Measurements from ENCODE around the gene GIPC3.
"Not testable (repeated sequence)": the region's sequence is repeated elsewhere in the genome, so short reads cannot be mapped to it uniquely, and the experiment has no call there.

GIPC3 gene

DNA sequence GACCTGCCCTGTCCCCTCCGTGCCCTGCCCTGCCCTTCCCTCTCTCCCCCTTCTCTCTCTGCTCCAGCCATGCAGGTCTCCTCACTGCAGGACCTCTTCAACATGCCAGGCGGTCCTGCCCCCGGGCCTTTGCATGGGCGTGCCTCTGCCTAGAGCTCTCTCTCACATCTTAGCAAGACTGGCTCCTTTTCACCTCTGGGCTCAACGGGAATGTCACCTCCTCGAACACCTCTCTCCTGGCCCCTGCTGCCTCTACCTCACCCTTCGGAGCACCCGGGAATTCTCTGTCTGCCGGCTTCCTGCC lies 33.5 kb upstream of the GIPC3 start:
- no peak for DNase-seq

DNA sequence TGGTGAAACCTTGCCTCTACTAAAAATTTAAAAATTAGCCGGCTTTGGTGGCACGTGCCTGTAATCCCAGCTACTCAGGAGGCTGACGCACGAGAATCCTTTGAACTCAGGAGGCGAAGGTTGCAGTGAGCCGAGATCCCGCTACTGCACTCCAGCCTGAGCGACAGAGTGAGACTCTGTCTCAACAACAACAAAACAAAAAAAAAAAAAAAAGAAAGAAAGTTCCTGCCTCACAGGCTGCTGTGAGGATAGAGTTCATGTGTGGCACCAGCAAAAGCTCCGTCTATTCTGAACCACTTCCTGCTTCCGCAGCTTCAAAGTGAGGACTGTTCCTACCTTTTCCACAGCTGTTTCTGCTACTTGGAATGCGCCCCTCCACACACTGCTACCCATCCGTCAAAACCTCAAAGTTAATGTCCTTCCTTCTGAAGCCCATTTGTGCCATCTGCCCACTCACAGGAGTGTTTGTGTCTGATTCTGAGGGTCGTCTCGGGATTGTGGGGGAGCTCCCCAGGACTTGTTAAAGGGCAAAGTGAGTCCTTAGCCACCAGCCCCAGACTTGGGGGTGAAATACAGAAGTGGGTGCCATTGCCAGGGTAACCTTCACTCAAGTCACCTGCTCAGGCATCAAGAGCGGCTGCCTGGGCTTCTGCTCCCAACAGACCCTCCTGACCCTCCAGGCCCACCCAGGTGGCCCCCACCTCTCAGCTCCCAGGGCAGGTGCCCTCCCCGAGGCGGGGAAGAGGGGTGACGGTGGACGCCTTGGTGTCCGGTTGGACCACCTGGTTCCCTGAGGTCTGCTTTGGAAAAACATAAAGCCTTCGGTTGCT lies 30.8 kb upstream of the GIPC3 start:
- no peak for DNase-seq

DNA sequence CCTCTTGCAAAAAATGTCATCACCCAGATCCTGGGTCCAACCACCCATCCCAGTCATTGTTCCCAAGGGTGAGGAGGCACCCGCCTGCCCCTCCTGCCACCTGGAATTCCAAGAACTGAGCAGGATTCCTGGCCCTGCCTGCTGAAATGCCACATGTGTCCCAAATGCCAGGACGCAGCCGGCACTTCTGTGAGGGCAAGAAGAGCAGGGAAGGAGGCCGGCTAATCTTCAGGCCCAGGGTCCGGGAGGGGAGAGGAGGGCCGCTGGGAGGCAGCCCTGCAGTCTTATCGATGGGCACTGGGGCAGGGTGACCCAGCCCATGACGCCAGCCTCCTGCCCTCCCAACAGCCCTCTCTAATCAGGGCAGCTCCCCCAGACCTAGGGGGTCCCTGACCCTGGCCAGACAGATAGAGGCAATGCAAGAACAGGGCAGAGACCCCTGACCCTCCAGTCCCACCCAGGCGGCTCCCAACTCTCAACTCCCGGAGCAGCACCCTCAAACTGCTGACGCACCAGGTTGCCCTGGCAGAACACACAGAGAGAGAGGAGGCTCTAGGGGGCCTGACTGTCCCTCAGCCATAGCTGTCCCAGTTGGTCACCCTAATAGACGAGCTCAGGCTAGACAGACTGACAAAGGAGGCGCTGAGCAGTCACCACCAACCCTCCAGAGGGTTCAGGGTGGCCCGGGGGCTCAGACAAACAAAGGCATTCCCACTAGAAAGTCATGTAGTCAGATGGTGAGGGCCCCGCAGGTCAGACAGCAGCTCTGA lies 29.4 kb upstream of the GIPC3 start:
- no peak for DNase-seq

DNA sequence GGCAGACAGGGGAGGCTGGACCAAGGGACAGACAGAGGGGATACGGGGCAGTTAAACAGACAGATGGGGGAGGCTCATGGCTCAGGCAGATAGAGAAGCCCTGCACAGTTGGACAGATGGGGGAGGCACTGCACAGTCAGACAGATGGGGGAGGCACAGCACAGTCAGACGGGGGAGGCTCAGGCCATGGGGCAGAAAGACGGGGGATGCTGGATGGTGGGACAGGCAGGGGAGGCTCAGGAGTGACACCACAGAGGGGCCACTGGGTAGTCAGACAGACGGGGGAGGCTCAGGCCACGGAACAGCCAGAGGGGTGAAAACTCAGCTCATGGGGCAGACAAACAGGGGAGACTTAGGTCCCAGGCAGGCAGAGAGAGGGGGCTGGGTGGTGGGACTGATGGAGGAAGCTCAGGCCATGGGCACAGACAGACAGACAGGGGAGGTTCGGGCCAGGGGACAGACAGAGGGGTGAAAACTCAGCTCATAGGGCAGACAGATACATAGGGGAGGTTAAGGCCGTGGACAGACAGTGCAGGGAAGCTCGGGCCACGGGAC lies 28.8 kb upstream of the GIPC3 start:
- no peak for DNase-seq

DNA sequence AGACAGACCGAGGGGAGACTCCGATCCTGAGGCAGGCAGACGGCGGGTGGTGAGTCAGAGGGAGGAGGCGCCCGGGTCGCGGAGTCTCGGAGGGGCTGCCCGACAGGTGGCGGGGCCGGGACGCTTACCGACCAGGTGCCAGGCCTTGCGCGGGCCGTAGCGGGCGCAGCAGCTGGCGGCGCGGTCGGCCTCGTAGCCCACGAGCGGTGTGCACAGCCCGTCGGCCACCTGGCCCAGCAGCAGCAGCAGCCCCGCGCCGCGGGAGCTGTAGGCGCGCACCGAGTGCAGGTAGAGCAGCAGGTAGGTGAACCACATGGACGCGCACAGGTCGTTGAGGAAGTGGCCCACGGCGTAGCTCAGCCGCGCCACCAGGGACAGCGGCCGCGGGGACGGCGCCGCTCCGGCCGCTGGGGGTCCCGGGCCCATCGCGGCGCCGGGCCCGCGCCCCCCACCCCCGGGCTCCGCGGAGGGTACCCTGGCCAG lies 28.3 kb upstream of the GIPC3 start:
- DNase-seq: peak; percentile 77

DNA sequence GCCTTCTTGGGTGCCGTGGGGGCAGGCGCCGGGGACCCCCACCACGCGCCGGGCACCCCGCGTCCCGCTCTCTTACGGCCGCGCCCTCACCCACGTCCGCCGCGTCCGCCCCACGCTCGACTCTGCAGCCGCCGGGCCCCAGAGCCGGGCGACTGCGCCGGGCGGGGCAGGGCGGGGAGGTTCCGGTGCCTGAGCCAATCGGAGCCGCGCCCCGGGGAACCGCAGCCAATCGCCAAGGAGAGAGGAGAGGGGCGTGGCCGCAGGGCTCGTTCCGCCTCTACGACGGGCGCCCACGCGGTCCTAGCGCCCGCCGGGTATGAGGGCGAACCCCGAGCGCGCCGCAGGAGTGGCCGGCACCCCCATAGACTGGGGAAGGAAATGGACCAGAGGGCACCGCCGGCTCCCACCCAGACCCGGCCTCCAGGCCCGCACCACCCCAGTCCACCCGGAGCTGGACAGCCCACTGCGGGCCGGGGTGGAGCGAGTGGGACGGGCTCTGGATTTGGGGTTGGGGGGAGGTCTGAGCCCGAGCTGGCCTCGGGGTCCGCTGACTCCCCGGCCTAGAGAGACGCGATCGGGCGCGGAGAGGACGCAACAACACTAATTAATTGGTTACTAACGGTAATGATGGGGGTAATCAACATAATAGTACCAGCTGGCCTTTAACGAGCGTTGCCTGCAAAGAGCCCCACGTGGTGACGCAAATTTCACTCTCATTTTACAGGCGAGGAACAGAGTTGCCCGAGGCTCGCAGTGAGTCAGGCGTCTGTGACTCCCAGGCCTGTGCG lies 27.6 kb upstream of the GIPC3 start, which contains the start of gene MFSD12:
Gene MFSD12, minus strand, starts transcription at position 126 of the 788 bp plus-strand sequence. CDS start 183 bp downstream, outside the sequence.
- peak; percentile 98 for DNase-seq

DNA sequence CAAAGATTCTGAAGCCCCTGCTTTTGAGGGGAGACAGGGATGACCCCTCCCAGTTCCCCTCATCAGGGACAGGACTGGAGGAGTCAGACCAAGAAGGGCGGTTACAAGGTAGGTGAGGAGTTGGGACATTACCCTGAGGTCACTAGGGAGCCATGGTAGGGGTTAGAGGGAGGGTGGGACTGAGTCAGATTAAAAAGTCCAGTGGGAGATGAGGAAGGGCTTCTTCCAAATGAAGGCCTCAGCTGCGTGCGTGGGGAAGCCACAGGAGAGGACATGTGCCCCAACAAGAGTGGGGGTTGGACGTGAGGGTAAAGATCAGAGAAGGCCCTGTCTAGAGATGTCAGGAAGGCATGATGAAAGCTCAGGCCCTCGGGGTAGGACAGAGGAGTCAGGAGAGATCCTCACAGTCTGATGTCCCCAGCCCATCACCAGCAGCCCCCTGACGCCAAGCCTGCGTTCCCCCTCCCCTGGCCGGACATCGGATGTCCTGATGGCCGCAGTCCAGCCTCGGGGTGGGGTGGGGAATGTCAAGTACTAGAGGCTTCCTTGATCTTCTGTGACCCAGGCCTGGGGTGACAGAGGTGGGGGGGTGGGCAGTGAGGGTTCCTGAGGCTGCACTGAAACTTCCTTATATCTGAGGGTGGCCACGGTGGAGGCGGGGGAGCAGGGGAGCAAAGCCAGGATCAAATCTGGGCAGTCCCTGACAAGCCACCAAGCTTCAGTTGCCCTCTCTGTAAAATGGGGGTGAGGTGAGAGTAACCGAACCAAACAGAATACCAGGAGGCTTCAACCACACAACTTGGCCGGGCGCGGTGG lies 21.4 kb upstream of the GIPC3 start:
- no peak for DNase-seq

DNA sequence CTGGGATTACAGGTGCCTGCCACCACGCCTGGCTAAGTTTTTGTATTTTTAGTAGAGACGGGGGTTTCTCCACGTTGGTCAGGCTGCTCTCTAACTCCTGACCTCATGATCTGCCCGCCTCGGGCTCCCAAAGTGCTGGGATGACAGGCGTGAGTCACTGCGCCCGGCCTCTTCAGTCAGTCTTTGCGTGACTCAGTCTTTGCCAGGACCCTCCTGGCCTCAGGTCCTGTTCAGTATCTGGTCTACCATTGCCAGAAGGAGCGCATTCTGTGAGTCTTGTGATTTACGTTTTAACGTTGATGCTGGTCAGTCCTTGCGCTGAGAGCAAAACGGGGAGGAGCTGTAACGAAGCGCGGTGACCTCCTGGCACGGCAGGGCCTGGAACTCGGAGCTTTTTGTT lies 20.1 kb upstream of the GIPC3 start:
- DNase-seq: no peak

DNA sequence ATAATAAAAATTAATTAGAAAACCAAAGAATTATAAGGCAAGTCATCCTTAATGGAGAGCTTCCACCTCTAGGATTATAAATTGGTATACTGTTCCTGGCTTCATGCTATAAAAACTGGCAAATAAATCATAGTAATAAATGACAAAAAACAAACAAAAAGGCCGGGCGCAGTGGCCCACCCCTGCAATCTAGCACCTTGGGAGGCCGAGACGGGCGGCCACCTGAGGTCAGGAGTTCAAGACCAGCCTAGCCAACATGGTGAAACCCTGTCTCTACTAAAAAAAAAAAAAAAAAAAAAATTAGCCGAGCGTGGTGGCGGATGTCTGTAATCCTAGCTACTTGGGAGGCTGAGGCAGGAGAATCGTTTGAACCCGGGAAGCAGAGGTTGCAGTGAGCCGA lies 15.2 kb upstream of the GIPC3 start:
- DNase-seq: not testable (repeated sequence)

DNA sequence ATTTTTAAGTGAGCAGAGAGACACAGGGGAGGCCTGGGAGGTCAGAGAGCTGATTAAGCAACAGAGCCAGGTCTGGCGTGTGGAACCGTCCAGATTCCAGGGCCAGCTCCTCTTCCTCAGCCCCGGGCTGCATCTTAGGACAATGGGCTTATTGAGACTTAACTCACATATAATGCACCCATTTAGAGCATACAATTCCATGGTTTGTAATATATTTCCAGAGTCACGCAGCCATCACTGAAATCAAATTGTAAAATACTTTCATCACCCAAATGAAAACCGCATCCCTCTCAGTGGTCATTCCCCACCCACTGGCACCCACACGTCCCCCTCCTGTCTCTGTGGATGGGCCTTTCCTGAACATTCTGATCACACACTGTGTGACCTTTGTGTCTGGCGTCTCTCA lies 14.7 kb upstream of the GIPC3 start:
- no peak for DNase-seq

DNA sequence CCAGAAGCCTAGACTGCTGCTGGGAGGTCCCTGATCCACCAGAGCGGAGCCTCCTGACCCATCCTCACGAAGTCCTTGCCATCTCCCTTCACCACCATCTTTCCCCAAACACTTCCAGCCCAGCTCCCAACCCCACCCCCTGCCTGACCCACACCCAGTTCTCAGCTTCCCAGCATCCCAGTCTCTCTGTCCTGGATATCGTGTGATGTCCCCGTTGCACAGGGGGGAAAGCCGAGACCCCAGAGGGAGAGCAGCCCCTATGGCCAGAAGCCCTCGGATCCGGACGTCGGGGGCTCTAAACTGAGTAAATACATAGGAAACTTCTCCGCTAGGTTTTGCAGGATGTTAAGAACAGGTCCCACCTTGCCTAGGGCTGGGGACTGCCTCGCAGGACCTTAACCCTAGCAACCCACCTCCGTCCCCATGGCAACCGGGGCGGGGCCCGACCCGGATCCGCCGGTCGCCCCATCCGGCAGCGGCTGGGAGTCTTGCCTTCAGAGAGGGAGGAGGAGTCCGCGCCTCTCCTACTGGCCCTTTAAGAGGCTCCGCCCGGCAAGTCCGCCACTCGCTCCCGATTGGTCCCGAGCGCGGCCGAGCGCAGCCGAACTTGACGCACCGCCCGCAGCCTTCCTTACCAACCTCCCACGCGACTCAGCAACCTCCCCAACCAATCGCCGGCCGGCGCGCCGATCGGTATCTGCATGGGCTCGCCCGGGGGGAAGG lies 13.0 kb upstream of the GIPC3 start:
- peak; percentile 99 for DNase-seq

DNA sequence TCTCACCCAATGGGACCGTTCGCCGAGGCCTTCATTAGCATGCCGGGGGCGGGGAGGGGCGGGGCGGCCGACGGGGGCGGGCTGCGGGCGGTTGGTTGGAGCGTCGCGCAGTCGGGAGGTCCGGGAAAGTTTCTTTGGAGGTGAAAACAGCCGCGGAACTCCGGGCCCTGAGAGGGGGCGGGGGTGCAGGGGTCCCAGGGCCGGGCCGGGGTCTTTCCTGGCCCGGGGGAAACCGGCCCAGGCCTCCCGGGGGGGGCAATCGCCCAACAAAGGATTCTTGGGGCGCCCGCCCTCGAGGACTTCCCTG lies 12.5 kb upstream of the GIPC3 start, which contains the start of gene HMG20B:
Gene HMG20B, plus strand, starts transcription at position 90 of the 307 bp plus-strand sequence. CDS start 366 bp downstream, outside the sequence.
- no peak for DNase-seq

DNA sequence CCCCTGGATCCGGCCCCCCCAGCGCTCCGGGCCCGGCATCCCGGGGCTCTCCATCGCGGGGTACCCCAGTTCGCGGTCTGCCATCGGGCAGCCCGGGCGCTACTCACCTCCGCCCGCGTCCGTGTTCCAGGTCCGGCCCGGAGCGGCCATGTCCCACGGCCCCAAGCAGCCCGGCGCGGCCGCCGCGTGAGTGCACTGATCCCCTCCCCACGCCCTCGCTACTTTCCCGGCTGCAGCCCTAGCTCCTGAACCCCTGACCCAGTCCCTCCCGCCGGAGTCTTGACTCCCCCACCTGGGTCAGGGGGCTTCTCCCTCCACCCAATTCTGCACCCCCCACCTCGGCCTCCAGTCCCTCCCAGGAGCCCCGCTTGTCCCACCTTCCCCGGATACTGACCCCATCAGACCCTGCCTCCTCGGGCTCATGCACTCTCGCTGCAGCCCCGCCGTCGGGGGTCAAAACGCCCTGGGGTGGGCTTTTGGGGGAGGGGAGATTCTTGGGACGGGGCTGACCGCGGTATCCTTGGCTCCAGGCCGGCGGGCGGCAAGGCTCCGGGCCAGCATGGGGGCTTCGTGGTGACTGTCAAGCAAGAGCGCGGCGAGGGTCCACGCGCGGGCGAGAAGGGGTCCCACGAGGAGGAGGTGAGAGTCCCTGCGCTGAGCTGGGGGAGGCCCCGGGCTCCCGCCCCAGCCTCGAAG lies 12.0 kb upstream of the GIPC3 start:
- DNase-seq: peak; percentile 49

DNA sequence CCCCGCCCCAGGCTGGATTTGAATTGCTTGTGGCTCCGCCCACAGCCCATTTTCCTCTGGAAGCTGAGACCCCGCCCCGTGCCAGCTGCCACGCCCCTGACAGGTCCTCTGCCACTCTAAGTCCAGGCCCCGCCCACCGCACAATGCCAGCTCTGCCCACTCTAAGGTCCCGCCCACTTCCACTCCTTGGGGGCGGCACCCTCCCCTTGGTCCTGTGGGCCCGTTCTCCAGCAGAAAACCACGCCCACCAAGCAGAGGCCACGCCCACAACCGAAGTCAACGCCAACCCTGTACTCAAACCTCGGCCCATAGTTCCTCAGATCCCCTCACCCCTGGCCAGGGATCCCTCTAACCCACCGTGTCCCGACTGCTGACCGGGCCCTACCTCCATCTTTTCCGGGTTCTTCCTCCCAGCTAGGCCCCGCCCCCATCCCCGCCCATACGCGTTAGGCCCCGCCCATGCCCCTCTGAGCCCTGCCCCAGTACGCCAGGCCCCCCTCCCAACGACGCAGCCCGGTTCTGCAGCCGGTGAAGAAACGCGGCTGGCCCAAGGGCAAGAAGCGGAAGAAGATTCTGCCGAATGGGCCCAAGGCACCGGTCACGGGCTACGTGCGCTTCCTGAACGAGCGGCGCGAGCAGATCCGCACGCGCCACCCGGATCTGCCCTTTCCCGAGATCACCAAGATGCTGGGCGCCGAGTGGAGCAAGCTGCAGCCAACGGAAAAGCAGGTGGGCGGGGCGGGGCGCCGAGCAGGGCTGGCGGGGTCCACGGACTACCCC lies 11.2 kb upstream of the GIPC3 start:
- peak; percentile 96 for DNase-seq

DNA sequence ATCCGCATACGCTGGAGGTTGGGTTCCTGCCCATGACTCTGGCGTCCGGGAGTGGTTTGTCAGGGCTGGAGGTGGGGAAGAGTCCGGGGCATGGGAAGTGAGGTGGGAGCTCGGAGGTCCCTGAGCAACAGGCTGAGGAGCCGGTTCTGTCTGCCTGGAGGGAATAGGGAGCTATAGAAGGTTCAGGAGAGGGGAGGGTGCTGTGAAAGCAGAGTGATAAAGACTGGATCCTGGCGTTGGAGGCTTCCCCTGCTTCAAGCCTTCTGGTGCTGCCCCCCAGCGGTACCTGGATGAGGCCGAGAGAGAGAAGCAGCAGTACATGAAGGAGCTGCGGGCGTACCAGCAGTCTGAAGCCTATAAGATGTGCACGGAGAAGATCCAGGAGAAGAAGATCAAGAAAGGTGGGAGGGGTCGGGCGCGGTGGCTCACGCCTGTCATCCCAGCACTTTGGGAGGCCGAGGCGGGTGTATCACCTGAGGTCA lies 10.0 kb upstream of the GIPC3 start:
- peak; percentile 31 for DNase-seq

DNA sequence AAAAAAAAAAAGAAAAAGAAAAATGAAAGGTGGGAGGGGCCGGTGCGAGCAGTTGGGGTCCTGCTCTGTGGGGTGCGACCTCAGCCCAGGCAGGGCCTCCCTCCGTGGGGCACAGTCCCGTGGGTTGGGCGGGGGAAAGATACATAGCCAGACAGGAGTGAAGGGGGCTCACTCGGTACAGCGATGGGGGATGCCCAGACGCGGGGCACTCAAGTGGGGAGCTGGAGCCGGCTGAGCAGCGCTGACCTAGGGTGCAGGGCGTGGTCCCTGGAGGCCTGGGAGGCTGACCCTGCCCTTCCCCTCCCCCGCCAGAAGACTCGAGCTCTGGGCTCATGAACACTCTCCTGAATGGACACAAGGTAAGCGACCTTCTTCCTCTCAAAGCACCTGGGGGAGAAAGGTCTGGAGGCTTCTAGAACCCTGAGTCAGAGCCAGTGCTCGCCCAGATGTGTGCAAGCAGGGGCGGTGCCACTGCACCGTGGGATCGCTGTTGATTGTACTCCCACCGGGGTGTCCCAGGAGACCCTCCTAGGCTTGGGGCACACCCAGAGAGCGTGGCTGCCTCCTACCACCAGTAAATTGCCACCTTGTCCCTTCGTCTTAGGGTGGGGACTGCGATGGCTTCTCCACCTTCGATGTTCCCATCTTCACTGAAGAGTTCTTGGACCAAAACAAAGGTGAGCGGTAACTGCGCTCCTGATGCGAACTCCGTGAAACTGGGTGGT lies 9.2 kb upstream of the GIPC3 start:
- DNase-seq: no peak

DNA sequence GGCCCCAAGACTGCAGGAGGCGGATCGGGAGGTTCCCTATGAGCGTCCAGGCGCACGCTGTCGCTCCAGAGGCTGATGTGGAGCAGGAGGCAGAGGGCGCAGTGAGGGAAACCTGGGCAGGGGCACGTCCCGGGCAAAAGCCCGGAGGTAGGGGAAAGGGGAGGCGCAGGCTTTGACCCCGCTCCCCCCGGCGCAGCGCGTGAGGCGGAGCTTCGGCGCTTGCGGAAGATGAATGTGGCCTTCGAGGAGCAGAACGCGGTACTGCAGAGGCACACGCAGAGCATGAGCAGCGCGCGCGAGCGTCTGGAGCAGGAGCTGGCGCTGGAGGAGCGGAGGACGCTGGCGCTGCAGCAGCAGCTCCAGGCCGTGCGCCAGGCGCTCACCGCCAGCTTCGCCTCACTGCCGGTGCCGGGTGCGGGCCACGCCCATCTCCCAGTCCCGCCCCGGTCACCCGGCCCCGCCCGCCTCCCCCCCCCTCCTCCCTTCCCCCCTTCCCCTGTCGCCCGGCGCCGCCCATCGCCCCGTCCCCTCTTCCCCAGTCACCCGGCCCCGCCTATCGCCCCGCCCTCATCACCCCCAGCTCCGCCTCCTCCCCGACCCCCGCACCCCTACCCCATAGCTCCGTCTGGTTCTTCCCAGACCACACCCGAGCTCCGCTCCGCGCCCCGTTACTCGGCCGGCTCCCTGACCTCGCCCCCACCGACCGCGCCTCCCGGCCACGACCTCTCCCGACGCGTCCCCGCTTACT lies 8.4 kb upstream of the GIPC3 start:
- DNase-seq: no peak

DNA sequence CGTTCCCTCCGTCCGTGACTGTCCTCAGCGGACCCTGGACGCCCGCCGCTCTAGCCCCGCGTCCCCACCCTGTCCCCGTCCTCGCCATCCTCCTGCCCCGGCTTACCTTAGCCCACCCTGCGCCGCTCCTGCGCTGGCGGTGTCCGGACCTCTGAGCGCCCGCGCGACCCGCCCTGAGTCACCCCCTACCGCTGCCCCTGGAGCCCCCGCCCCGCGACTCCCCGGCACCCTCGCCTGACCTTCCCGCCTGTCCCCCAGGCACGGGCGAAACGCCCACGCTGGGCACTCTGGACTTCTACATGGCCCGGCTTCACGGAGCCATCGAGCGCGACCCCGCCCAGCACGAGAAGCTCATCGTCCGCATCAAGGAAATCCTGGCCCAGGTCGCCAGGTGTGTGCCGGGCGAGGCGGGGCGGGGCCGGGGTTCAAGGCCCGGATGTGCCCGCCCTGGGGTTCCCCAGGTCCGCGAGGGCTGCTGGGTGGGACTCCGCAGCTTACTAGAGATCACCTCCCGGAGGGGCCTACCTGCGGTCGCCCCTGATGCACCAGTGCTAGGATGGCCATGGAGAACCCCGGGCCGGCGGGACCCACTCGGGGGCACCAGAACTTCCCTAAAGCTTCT lies 7.4 kb upstream of the GIPC3 start:
- DNase-seq: no peak

All from stimulated activated CD4-positive, alpha-beta T cell treated with anti-CD3 and anti-CD28 coated beads, Interleukin-15, amount 100 ng/mL, for 24 hours (primary cell).